Measurements from ENCODE around the gene CELF5.

Gene CELF5

DNA sequence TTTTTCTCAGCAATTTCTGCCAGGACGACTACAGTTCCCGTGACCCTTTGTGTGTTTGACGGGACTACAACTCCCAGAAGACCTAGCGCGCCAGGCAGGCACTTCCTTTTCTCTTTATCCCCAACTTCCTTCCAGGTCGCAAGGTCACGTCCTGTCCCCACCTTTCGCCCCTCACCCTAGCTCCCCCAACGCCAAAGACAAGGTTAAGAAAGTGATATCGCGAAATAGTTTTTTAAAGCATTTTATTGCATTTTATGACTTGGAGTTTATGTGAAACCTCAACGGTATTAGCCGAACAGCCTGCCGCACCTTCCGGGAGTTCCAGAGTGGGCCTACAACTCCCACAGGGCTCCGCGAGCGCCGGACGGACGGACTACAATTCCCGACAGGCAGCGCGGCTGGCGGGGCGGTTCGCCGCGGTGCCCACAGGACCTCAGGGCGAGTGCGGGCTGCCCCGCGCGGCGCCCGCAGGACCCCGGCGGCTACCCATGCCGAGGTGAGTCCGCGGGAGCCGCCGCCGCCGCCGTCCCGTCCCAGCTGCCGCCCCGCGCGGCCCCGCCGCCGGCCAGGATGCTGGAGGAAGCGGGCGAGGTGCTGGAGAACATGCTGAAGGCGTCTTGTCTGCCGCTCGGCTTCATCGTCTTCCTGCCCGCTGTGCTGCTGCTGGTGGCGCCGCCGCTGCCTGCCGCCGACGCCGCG, 38.9 kb upstream of the CELF5 start, which contains the start of gene NCLN:
Gene NCLN (plus strand): TSS at position 470 of the 699 bp plus-strand sequence. CDS start 101 bp downstream, at position 571.
- Histone ChIP-seq H3K4me2 (ENCODE audit: low read length) (peak within 1 kb of the TSS; percentile 83), H3K79me2 (peaks cover 43% of the 10 kb centered on the region), H3K4me3 (ENCODE audit: low read depth, low read length) (peak within 1 kb of the TSS; percentile 93), H2AFZ (peak within 1 kb of the TSS; percentile 84), H3K27ac (peak within 1 kb of the TSS; percentile 91), H3K27me3 (ENCODE audit: control insufficient read depth, insufficient read depth, low read length) (no peaks in the 10 kb centered on the region), H3K36me3 (ENCODE audit: control insufficient read depth, insufficient read depth, low read length) (no peaks in the 10 kb centered on the region), H3K4me1 (peaks cover 7% of the 10 kb centered on the region), H3K9me3 (ENCODE audit: control insufficient read depth, low read length) (no peaks in the 10 kb centered on the region), H3K9ac (peak within 1 kb of the TSS; percentile 74)
- TF ChIP-seq, protein P1, sequence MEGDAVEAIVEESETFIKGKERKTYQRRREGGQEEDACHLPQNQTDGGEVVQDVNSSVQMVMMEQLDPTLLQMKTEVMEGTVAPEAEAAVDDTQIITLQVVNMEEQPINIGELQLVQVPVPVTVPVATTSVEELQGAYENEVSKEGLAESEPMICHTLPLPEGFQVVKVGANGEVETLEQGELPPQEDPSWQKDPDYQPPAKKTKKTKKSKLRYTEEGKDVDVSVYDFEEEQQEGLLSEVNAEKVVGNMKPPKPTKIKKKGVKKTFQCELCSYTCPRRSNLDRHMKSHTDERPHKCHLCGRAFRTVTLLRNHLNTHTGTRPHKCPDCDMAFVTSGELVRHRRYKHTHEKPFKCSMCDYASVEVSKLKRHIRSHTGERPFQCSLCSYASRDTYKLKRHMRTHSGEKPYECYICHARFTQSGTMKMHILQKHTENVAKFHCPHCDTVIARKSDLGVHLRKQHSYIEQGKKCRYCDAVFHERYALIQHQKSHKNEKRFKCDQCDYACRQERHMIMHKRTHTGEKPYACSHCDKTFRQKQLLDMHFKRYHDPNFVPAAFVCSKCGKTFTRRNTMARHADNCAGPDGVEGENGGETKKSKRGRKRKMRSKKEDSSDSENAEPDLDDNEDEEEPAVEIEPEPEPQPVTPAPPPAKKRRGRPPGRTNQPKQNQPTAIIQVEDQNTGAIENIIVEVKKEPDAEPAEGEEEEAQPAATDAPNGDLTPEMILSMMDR (IDR thresholded peaks at IDR 0.05), result no peak

DNA sequence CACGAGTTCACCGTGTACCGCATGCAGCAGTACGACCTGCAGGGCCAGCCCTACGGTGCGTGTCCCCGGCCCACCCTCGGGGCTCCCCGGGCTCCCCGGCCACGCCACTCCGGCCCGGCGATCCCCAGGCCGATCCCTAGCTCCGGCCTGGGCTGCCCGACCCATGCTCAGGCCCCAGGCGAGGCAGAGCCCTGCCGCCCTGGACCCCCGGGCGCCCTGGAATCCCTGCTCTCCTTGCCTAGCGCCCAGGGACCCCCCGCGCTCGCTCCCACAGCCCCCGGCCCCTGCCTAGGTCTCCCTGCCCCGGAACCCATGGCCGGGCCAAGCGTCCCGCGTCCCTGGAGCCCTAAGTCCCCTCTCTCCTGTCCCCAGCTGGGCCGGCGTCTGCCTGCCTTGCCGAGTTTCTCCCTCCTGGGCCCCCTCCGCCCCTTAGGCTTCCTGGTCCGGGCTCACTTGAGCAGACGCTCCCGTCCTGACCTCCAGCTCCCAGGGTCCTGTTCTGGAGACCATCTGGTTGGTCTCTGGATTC, 38.2 kb upstream of the CELF5 start:
- Histone ChIP-seq H3K4me3 (ENCODE audit: low read depth, low read length) (peak overlapping the region; percentile 88), H3K36me3 (ENCODE audit: control insufficient read depth, insufficient read depth, low read length) (no peaks in the 10 kb centered on the region), H3K9ac (peak overlapping the region; percentile 74), H2AFZ (peak overlapping the region; percentile 75), H3K27me3 (ENCODE audit: control insufficient read depth, insufficient read depth, low read length) (no peaks in the 10 kb centered on the region), H3K27ac (no peak overlapping the region), H3K9me3 (ENCODE audit: control insufficient read depth, low read length) (no peaks in the 10 kb centered on the region), H3K4me2 (ENCODE audit: low read length) (peak overlapping the region; percentile 73), H3K79me2 (peaks cover 43% of the 10 kb centered on the region), H3K4me1 (peaks cover 7% of the 10 kb centered on the region)
- TF ChIP-seq, protein P1 (IDR thresholded peaks at IDR 0.05), result no peak

DNA sequence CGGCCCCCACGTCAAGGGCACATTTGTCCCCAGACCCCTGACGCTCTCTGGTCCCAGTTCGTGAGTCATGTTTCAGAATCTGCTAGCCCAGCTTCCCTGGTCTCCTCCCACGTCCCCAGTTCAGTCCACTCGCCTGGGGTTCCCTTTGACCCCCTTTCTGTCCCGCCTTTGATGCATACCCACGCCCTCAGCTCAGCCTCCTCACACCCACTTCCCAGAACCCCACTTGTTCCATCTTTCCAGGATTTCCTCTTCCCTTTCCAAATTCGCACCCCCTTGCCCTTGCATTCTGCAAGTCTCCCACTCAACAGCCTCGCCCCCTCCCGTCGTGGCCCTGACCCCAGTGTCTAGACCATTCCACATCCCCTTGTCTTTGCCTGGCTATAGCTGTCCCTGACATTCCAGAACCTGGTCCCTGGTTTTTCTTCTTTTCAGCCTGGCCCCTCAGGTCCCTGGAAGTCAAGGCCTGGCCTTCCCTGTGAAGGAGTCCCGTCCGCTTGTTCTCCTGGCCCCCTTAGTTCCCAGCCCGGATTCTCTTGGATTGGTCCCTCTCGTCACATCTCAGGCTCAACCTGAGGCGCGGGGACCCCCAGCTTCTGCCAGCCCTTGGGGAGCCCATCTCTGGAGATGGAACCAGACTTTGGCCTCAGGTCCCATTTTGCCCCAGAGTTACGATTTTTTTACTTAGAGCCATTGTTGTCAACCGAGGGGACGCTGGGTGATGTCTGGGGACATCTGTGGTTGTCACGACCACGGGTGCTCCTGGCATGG, 37.4 kb upstream of the CELF5 start:
- H3K36me3 ChIP-seq (ENCODE audit: control insufficient read depth, insufficient read depth, low read length), result no peaks in the 10 kb centered on the region
- no peaks in the 10 kb centered on the region for H3K27me3 ChIP-seq (ENCODE audit: control insufficient read depth, insufficient read depth, low read length)
- no peak overlapping the region for H3K9ac ChIP-seq
- H2AFZ ChIP-seq, result no peak overlapping the region
- peak overlapping the region; percentile 88 for H3K4me3 ChIP-seq (ENCODE audit: low read depth, low read length)
- peaks cover 7% of the 10 kb centered on the region for H3K4me1 ChIP-seq
- H3K4me2 ChIP-seq (ENCODE audit: low read length), result peak overlapping the region; percentile 73
- H3K9me3 ChIP-seq (ENCODE audit: control insufficient read depth, low read length), result no peaks in the 10 kb centered on the region
- peaks cover 46% of the 10 kb centered on the region for H3K79me2 ChIP-seq
- H3K27ac ChIP-seq, result no peak overlapping the region
- TF ChIP-seq, protein P1 (IDR thresholded peaks at IDR 0.05), result no peak

DNA sequence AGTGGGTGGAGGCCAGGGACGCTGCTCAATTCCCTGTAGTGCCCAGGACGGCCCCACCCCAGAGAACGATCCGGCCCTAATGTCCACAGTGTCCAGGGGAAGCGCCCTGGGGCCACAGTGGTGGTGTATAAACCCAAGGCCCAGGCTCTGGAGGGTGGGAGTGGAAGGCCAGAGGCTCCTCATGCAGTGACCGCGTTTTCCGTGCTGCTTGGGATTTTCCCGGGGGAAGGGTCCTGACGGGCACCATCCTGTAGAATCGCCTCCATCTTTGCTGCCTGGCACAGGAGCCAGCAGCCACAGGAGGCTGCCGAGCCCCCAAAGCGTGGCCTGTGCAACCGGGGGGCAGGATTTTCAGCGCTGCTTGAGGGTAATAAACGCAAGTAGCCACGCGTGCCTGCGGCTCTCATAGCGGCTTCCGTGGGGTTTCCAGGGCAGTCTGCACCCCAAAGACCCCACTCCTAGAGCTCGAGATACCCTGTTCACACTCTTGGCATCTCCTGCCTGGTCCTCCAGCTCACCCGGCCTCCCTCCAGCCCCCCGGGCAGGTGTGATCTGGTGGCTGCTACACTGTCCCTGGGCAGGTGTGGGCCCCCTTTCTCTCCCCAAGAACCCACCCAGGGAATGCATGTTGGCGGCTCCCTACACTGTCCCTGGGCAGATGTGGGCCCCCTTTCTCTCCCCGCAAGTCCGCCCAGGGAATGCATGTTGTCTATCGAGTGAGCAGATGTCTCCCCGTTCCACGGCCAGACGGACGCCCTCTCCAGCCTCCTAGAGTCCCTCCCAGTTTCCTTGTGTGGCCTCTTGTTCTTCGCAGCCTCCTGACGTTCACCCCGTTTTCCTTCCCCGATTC, 36.6 kb upstream of the CELF5 start:
- Histone ChIP-seq H3K27ac (no peak overlapping the region), H3K4me1 (peaks cover 7% of the 10 kb centered on the region), H2AFZ (no peak overlapping the region), H3K9ac (no peak overlapping the region), H3K9me3 (ENCODE audit: control insufficient read depth, low read length) (no peaks in the 10 kb centered on the region), H3K79me2 (peaks cover 46% of the 10 kb centered on the region), H3K4me3 (ENCODE audit: low read depth, low read length) (no peak overlapping the region), H3K27me3 (ENCODE audit: control insufficient read depth, insufficient read depth, low read length) (no peaks in the 10 kb centered on the region), H3K36me3 (ENCODE audit: control insufficient read depth, insufficient read depth, low read length) (no peaks in the 10 kb centered on the region), H3K4me2 (ENCODE audit: low read length) (no peak overlapping the region)
- TF ChIP-seq, protein P1 (IDR thresholded peaks at IDR 0.05), result no peak
